Pancreas (tissue), 10 donors: ENCODE measurements around the gene TGFBR3L. TPM values are rescaled to one million over a fixed set of nuclear protein-coding genes. Genes with fewer than 3 reads are reported as not detected.
"Not testable (repeated sequence)": the region's sequence is repeated elsewhere in the genome, so short reads cannot be mapped to it uniquely, and the experiment has no call there.

Experiments
- ATAC-seq, 4 donors: fragments of 200-7000 bp; cut with Tn5 transposase; one replicate each; pipeline versions ENCODE4 v1.8.0 to v1.9.1; 2020; ENCODE audit warnings: mild to moderate bottlenecking in 4 of 4, moderate library complexity in 4 of 4
- DNase-seq, 6 donors: peaks; one replicate each; pipeline ENCODE4 v3.0.0-alpha.2; 2020
- FAIRE-seq: peaks from 2 replicates; lab custom pipeline; 2012; peaks lifted over from hg19 to GRCh38; lab: Jason Lieb, UNC
- H3K27ac ChIP-seq, 4 donors: fragments of 200-600 bp; sonication (generic); 1 replicate in 3 of 4; 2 replicates in 1 of 4; pipeline versions ENCODE4 v1.5.0 to v1.8.0; 2020
- H3K27me3 ChIP-seq, 4 donors: fragments of 200-600 bp; one replicate each; pipeline ENCODE4 v1.8.0; 2021
- H3K36me3 ChIP-seq, 3 donors: fragments of 200-600 bp; sonication (generic) in 1 of 3; one replicate each; pipeline versions ENCODE4 v1.5.0 to v1.8.0; 2020 to 2021
- H3K4me1 ChIP-seq, 3 donors: fragments of 200-600 bp; one replicate each; pipeline ENCODE4 v1.8.0; 2021
- H3K4me3 ChIP-seq, 4 donors: fragments of 200-600 bp; sonication (generic) in 2 of 4; one replicate each; pipeline versions ENCODE4 v1.5.0 to v1.8.0; 2020 to 2021
- H3K9me3 ChIP-seq, 4 donors: fragments of 200-600 bp; one replicate each; pipeline ENCODE4 v1.8.0; 2021
- WGBS, 2 donors: extraction: QIAGEN DNeasy Blood & Tissue Kit; methylation state at CpG; one replicate each; pipeline ENCODE4 v1.1.7; 2013; 5-methylcytosine and 5-hydroxymethylcytosine counted together
- intact Hi-C, 3 donors: fragments of 100-400 bp; cut with DNase I; formaldehyde crosslinking; loops; one replicate each; pipeline versions ENCODE4 v1.11.1 to v1.14.2; 2022
- polyA plus RNA-seq, 2 donors: library from polyadenylated mRNA; stranded (reverse); fragments of 200-250 nt; gene quantifications; one replicate each; pipeline ENCODE4 v1.2.3, GENCODE V29; 2013
- total RNA-seq, 6 donors: library from RNA; stranded (reverse); fragmentation: NEBNext Ultra II Directional in 4 of 6; extraction: Animal tissue kit (Norgen Biotek cat#: 25700) in 4 of 6; gene quantifications; one replicate each; pipeline versions ENCODE4 v1.2.1 to v1.2.4, GENCODE V29; 2021 to 2023
- TF ChIP-seq, protein P1 (sequence below), 4 donors: fragments of 200-600 bp; sonication (generic) in 3 of 4; IDR thresholded peaks; one replicate each; pipeline versions ENCODE4 v1.5.0 to v1.8.0; 2021; ENCODE audit warnings: antibody characterized with exemption in 4 of 4
- donor health status: healthy with polysubstance abuse.
- donor health status: DM: no; HTN: no; CAD: no; lungs with moderate emphysema.
- donor health status: DM: no; HTN: no; CAD: no.
- donor health status: control.
- donor health status: control.
- donor health status: Bipolar disorder and iron deficiency.
- donor health status: DM: yes; HTN: yes; CAD: no.
- donor health status: DM: no; HTN: no; CAD: no.
- donor health status: DM: no; HTN: no; CAD: no.
- donor health status: DM: yes; HTN: yes; CAD: no.

Gene TGFBR3L
- total and polyA plus RNA-seq, 8 donors, result 0.16 to 2.2 (median 0.59) TPM; not detected in 2

GRCh38 chr19:7916103-7916954 lies 1.7 kb downstream of the TGFBR3L start:
- Histone ChIP-seq H3K4me1 (peaks cover 4 to 18% (median 10%) of the 10 kb centered on the region in 3 donors), H3K27ac (no peak overlapping the region), H3K4me3 (peak overlapping the region in 2 of 4 donors; percentile 31 to 38), H3K36me3 (peaks cover 0 to 14% (median 14%) of the 10 kb centered on the region in 3 donors), H3K27me3 (peaks cover 0 to 6% (median 0%) of the 10 kb centered on the region in 4 donors), H3K9me3 (no peaks in the 10 kb centered on the region)
- 1 to 2% methylated on average over 84 to 104 of the region's 104 CpGs for WGBS, 2 donors
- peak in 5 of 6 donors; percentile 3 to 82 (median 50) for DNase-seq
- ATAC-seq, result no peak
- FAIRE-seq, result no peak
- intact Hi-C loops, result no loop called here
- TF ChIP-seq, protein P1, sequence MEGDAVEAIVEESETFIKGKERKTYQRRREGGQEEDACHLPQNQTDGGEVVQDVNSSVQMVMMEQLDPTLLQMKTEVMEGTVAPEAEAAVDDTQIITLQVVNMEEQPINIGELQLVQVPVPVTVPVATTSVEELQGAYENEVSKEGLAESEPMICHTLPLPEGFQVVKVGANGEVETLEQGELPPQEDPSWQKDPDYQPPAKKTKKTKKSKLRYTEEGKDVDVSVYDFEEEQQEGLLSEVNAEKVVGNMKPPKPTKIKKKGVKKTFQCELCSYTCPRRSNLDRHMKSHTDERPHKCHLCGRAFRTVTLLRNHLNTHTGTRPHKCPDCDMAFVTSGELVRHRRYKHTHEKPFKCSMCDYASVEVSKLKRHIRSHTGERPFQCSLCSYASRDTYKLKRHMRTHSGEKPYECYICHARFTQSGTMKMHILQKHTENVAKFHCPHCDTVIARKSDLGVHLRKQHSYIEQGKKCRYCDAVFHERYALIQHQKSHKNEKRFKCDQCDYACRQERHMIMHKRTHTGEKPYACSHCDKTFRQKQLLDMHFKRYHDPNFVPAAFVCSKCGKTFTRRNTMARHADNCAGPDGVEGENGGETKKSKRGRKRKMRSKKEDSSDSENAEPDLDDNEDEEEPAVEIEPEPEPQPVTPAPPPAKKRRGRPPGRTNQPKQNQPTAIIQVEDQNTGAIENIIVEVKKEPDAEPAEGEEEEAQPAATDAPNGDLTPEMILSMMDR (IDR thresholded peaks at IDR 0.05), result no peak

- Histone ChIP-seq H3K27me3 (peaks cover 0 to 6% (median 0%) of the 10 kb centered on the region in 4 donors), H3K36me3 (peaks cover 0 to 8% (median 8%) of the 10 kb centered on the region in 3 donors), H3K9me3 (no peaks in the 10 kb centered on the region), H3K4me3 (peak overlapping the region in 2 of 4 donors; percentile 31 to 38), H3K4me1 (peaks cover 6 to 18% (median 13%) of the 10 kb centered on the region in 3 donors), H3K27ac (no peak overlapping the region)
- intact Hi-C loops, result no loop called here
- DNase-seq, result peak in 1 of 6 donors; percentile 13
- WGBS, 2 donors, result 14 to 19% methylated on average over 12 of the region's 12 CpGs
- FAIRE-seq, result no peak
- TF ChIP-seq, protein P1 (IDR thresholded peaks at IDR 0.05), result no peak
- no peak for ATAC-seq
Measured at GRCh38 chr19:7916955-7917266, 2.3 kb downstream of the TGFBR3L start.

DNA sequence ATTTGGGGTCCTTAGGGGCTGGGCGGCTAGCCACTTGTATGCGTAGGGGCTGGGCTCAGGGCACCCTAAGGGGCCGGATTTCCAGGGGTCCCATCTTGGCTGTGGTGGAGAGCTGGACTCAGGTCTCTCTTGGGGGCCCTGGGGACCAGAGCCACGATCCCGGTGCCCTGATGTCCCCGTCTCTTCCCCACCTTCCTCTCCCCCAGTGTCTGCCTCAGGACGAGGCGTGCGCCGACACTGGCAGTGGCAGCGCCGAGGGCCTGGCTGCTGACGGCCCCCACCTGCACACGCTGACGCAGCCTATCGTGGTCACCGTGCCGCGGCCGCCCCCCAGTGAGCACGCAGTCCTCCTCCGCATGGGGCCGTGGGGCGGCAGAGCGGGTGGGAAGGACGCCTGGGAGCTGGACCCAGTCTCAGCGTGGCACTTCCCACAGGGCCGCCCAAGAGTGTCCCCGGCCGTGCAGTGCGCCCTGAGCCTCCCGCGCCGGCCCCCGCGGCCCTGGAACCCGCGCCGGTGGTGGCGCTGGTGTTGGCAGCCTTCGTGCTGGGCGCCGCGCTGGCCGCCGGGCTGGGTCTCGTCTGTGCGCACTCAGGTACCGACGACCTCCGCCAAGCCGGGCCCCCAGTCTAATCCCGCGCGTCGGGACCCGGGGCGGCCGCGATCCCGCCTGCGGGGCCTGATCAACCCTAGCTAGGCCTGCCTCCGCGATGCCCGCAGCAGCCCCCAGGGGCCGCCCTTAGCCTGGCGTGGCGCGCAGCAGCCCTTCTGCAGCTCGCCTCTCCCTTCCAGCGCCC lies 2.8 kb downstream of the TGFBR3L start:
- peaks cover 0 to 4% (median 3%) of the 10 kb centered on the region in 3 donors for H3K36me3 ChIP-seq
- TF ChIP-seq, protein P1 (IDR thresholded peaks at IDR 0.05), result peak in 2 of 4 donors; percentile 9 to 33
- intact Hi-C loops, result no loop called here
- 4 to 7% methylated on average over 47 to 71 of the region's 71 CpGs for WGBS, 2 donors
- H3K27me3 ChIP-seq, result peaks cover 0 to 6% (median 0%) of the 10 kb centered on the region in 4 donors
- H3K4me1 ChIP-seq, result peaks cover 6 to 18% (median 13%) of the 10 kb centered on the region in 3 donors
- ATAC-seq (no peak), FAIRE-seq (no peak), DNase-seq (peak in 4 of 6 donors; percentile 18 to 87 (median 74))
- peak overlapping the region in 3 of 4 donors; percentile 4 to 38 (median 31) for H3K4me3 ChIP-seq
- no peaks in the 10 kb centered on the region for H3K9me3 ChIP-seq
- H3K27ac ChIP-seq, result no peak overlapping the region

- intact Hi-C loops, ATAC-seq, H3K27ac ChIP-seq, FAIRE-seq, DNase-seq, H3K9me3 ChIP-seq, H3K27me3 ChIP-seq, H3K36me3 ChIP-seq: not testable (repeated sequence)
- WGBS, 2 donors, result 43% methylated on average over 28 to 29 of the region's 29 CpGs
- H3K4me1 ChIP-seq, result peaks cover 6 to 18% (median 13%) of the 10 kb centered on the region in 3 donors
- H3K4me3 ChIP-seq, result peak overlapping the region in 3 of 4 donors; percentile 4 to 38 (median 31)
Measured at GRCh38 chr19:7918062-7918614, 3.5 kb downstream of the TGFBR3L start.
